DOHH2 (cell line): ENCODE results near the gene TUBAL3.

Experiments used
- H3F3A ChIP-seq: fragments of 200-600 bp; sonication (generic), shearing (Covaris generic); 2 replicates; pipeline ENCODE4 v1.6.0; 2016; ENCODE audit warnings: antibody characterized with exemption, mild to moderate bottlenecking; ENCODE audit not compliant: control insufficient read depth, insufficient read depth
- H3K27ac ChIP-seq: fragments of 200-600 bp; sonication (generic); 2 replicates; pipeline ENCODE4 v1.5.1; 2014; ENCODE audit warnings: low read depth, mild to moderate bottlenecking, low read length, moderate library complexity
- H3K27me3 ChIP-seq: fragments of 200-600 bp; sonication (generic); 2 replicates; pipeline ENCODE4 v1.6.1; 2014; ENCODE audit warnings: mild to moderate bottlenecking, low read length, mixed read lengths; ENCODE audit not compliant: control insufficient read depth
- H3K36me3 ChIP-seq: fragments of 200-600 bp; sonication (generic); 2 replicates; pipeline ENCODE4 v1.6.1; 2014; ENCODE audit warnings: mild to moderate bottlenecking, low read length, moderate library complexity, mixed read lengths; ENCODE audit not compliant: control insufficient read depth
- H3K4me1 ChIP-seq: fragments of 200-600 bp; sonication (generic); 2 replicates; pipeline ENCODE4 v1.6.1; 2014; ENCODE audit warnings: mild to moderate bottlenecking, low read length, mixed read lengths; ENCODE audit not compliant: control insufficient read depth
- H3K4me2 ChIP-seq: fragments of 200-600 bp; sonication (generic); 2 replicates; pipeline ENCODE4 v1.6.0; 2014; ENCODE audit warnings: mild to moderate bottlenecking, low read length, moderate library complexity
- H3K4me3 ChIP-seq: fragments of 200-600 bp; sonication (generic); 2 replicates; pipeline ENCODE4 v1.5.1; 2014; ENCODE audit warnings: mild to moderate bottlenecking, low read length, mixed read lengths
- H3K79me2 ChIP-seq: fragments of 200-600 bp; sonication (generic); 2 replicates; pipeline ENCODE4 v1.6.1; 2014; ENCODE audit warnings: mild to moderate bottlenecking, low read length, mixed read lengths; ENCODE audit not compliant: control insufficient read depth
- H3K9me2 ChIP-seq: fragments of 200-600 bp; sonication (generic); replicated peaks from 2 replicates; pipeline ENCODE4 v1.6.1; 2014; ENCODE audit warnings: mild to moderate bottlenecking, low read length, mixed read lengths; ENCODE audit not compliant: control insufficient read depth
- H3K9me3 ChIP-seq: fragments of 200-600 bp; sonication (generic); 2 replicates; pipeline ENCODE4 v1.6.1; 2014; ENCODE audit warnings: antibody characterized with exemption, low read length, mixed read lengths; ENCODE audit not compliant: control insufficient read depth, insufficient read depth
- H4K20me1 ChIP-seq: fragments of 200-600 bp; sonication (generic); 2 replicates; pipeline ENCODE4 v1.6.0; 2014; ENCODE audit warnings: low read depth, mild to moderate bottlenecking, antibody characterized with exemption, low read length, moderate library complexity; ENCODE audit not compliant: control insufficient read depth, insufficient read depth
- CTCF ChIP-seq: fragments of 200-600 bp; sonication (generic); IDR thresholded peaks from one replicate; pipeline ENCODE4 v1.5.1; 2014; ENCODE audit warnings: antibody characterized with exemption, mild to moderate bottlenecking, low read depth, low read length; ENCODE audit not compliant: poor library complexity, severe bottlenecking
- EZH2phosphoT487 ChIP-seq: fragments of 200-600 bp; sonication (generic); IDR thresholded peaks from 2 replicates; pipeline ENCODE4 v1.6.1; 2017; ENCODE audit warnings: borderline replicate concordance, mild to moderate bottlenecking, antibody characterized with exemption, low read length, moderate library complexity, mixed read lengths

Gene TUBAL3

GRCh38 chr10:5346881-5347280, 57.7 kb downstream of the TUBAL3 start:
- Histone ChIP-seq H3K4me1 (no peaks in the 10 kb centered on the region), H3K4me3 (no peak overlapping the region), H3F3A (no peaks in the 10 kb centered on the region), H3K9me3 (no peaks in the 10 kb centered on the region), H3K27ac (no peak overlapping the region), H3K4me2 (no peak overlapping the region), H3K9me2 (no peaks in the 10 kb centered on the region), H3K27me3 (no peaks in the 10 kb centered on the region), H4K20me1 (no peaks in the 10 kb centered on the region), H3K79me2 (no peaks in the 10 kb centered on the region), H3K36me3 (no peaks in the 10 kb centered on the region)
- no peak for TF ChIP-seq EZH2phosphoT487
- no peak for TF ChIP-seq CTCF

- Histone ChIP-seq H3K27ac (no peak overlapping the region), H3K9me3 (no peaks in the 10 kb centered on the region)
These were observed 59.9 kb downstream of the TUBAL3 start for GRCh38 chr10:5344746-5345145.

GRCh38 chr10:5343979-5344378, 60.6 kb downstream of the TUBAL3 start:
- TF ChIP-seq CTCF (no peak), EZH2phosphoT487 (no peak)
- H3F3A ChIP-seq: no peaks in the 10 kb centered on the region
- no peaks in the 10 kb centered on the region for H4K20me1 ChIP-seq
- no peaks in the 10 kb centered on the region for H3K27me3 ChIP-seq
- no peaks in the 10 kb centered on the region for H3K9me2 ChIP-seq
- H3K79me2 ChIP-seq: no peaks in the 10 kb centered on the region
- no peak overlapping the region for H3K4me2 ChIP-seq
- no peaks in the 10 kb centered on the region for H3K9me3 ChIP-seq
- no peak overlapping the region for H3K4me3 ChIP-seq
- H3K27ac ChIP-seq: no peak overlapping the region
- H3K36me3 ChIP-seq: no peaks in the 10 kb centered on the region
- H3K4me1 ChIP-seq: no peaks in the 10 kb centered on the region

More at GRCh38 chr10:5344746-5345145, 59.9 kb downstream of the TUBAL3 start:
- Histone ChIP-seq H3K4me3 (no peak overlapping the region), H3K27me3 (no peaks in the 10 kb centered on the region), H4K20me1 (no peaks in the 10 kb centered on the region), H3K36me3 (no peaks in the 10 kb centered on the region), H3K4me1 (no peaks in the 10 kb centered on the region), H3K4me2 (no peak overlapping the region), H3K9me2 (no peaks in the 10 kb centered on the region), H3K79me2 (no peaks in the 10 kb centered on the region), H3F3A (no peaks in the 10 kb centered on the region)
- TF ChIP-seq EZH2phosphoT487 (no peak), CTCF (no peak)

- H3K36me3 ChIP-seq: no peaks in the 10 kb centered on the region
- H3K9me3 ChIP-seq: no peaks in the 10 kb centered on the region
- no peak overlapping the region for H3K27ac ChIP-seq
- H3K4me3 ChIP-seq: no peak overlapping the region
- no peaks in the 10 kb centered on the region for H3K9me2 ChIP-seq
- TF ChIP-seq EZH2phosphoT487: no peak
- H3K27me3 ChIP-seq: no peaks in the 10 kb centered on the region
- H4K20me1 ChIP-seq: no peaks in the 10 kb centered on the region
- no peak overlapping the region for H3K4me2 ChIP-seq
- no peaks in the 10 kb centered on the region for H3F3A ChIP-seq
- no peaks in the 10 kb centered on the region for H3K4me1 ChIP-seq
- H3K79me2 ChIP-seq: no peaks in the 10 kb centered on the region
These were observed 61.1 kb downstream of the TUBAL3 start for GRCh38 chr10:5343561-5343960.
